K562 (cell line): ENCODE results near the gene RSAD1.

Experiments
- EP300 ChIP-seq: IDR thresholded peaks from 2 replicates; pipeline ENCODE4 v1.6.1; 2012; ENCODE audit warnings: low read length, improper control_type of control experiment
- EZH2 ChIP-seq: IDR thresholded peaks from 2 replicates; pipeline ENCODE4 v1.6.1; 2012; ENCODE audit warnings: low read depth, mild to moderate bottlenecking, inconsistent platforms, low read length, borderline replicate concordance
- GMEB1 ChIP-seq: fragments of 250-450 bp; sonication (Bioruptor Pico); IDR thresholded peaks from 2 replicates; pipeline ENCODE4 v1.4.0; 2020; ENCODE audit warnings: mild to moderate bottlenecking
- KLF13 ChIP-seq: fragments of 450-650 bp; IDR thresholded peaks from 2 replicates; pipeline ENCODE4 v1.6.1; 2016; ENCODE audit warnings: missing genetic modification characterization, low read depth, mild to moderate bottlenecking, missing compliant biosample characterization, moderate library complexity, borderline replicate concordance
- POLR2A ChIP-seq: fragments of 450-650 bp; conservative IDR thresholded peaks from 2 replicates; pipeline ENCODE4 v1.6.1; 2016
- REST ChIP-seq, 2 experiments: fragments of 450-650 bp; formaldehyde crosslinking in 1 of 2; IDR thresholded peaks; 2 replicates each; pipeline versions ENCODE4 v1.4.0 to v1.6.1; 2014 to 2020; ENCODE audit warnings: mild to moderate bottlenecking in 2 of 2, borderline replicate concordance in 1 of 2, low read depth in 1 of 2
- SMAD3 ChIP-seq: fragments of 450-650 bp; formaldehyde crosslinking; conservative IDR thresholded peaks from 2 replicates; pipeline ENCODE4 v1.4.0; 2020; ENCODE audit warnings: mild to moderate bottlenecking
- SOX6 ChIP-seq: fragments of 450-650 bp; IDR thresholded peaks from 2 replicates; pipeline ENCODE4 v1.6.1; 2014; ENCODE audit warnings: mild to moderate bottlenecking

GRCh38 chr17:50518384-50519023 lies 39.8 kb downstream of the RSAD1 start:
- no peak for TF ChIP-seq SOX6
- no peak for TF ChIP-seq EP300
- TF ChIP-seq EZH2, result no peak
- TF ChIP-seq KLF13 (tag), result no peak
- TF ChIP-seq SMAD3 (CRISPR knock-in tag), result no peak
- TF ChIP-seq REST (IDR thresholded peaks at IDR 0.05; ENCODE audit: borderline replicate concordance), result no peak
- no peak for TF ChIP-seq REST (CRISPR knock-in tag; IDR thresholded peaks at IDR 0.05; ENCODE audit: low read depth)
- TF ChIP-seq GMEB1 (CRISPR knock-in tag), result no peak
- TF ChIP-seq POLR2A, result no peak
